Glomerular endothelial cell (primary cell): Measurements from ENCODE around the gene APCDD1L. TPM values are rescaled to one million over a fixed set of nuclear protein-coding genes. Genes with fewer than 3 reads are reported as not detected.
"Not testable (repeated sequence)": the region's sequence is repeated elsewhere in the genome, so short reads cannot be mapped to it uniquely, and the experiment has no call there.

ENCODE experiments used
- DNase-seq: peaks from one replicate; pipeline ENCODE4 v3.0.0-alpha.2; 2011; ENCODE audit warnings: low read depth, low spot score; ENCODE audit errors: extremely low read depth
- total RNA-seq: library from RNA; depleted of rRNA; stranded (reverse); fragments of >200 nt; gene quantifications from 2 replicates; pipeline ENCODE4 v1.2.3, GENCODE V29; 2015

Gene APCDD1L
- total RNA-seq, 1 donor from 2014 or later, result 4.2 TPM

DNA sequence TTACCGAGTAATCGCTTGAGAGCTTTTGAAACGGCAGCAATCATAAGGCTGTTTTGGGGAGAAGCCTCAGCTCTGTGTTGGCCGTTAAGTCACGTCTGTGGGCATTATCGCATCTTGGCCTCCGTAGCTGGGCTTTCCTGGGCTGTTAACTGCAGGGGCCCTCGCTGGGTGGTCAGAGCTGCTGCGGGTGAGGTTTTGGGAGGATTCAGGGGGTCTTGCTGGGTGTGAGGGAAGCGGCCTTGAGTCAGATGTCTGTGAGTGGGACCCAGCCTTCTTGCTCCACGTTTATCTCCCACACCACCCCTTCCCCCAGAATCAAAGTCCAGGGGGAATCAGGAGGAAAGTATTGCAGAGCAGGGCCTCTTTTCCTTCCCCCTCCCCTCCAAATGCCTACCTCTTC is 3.2 kb upstream of the APCDD1L start:
- no peak for DNase-seq

DNA sequence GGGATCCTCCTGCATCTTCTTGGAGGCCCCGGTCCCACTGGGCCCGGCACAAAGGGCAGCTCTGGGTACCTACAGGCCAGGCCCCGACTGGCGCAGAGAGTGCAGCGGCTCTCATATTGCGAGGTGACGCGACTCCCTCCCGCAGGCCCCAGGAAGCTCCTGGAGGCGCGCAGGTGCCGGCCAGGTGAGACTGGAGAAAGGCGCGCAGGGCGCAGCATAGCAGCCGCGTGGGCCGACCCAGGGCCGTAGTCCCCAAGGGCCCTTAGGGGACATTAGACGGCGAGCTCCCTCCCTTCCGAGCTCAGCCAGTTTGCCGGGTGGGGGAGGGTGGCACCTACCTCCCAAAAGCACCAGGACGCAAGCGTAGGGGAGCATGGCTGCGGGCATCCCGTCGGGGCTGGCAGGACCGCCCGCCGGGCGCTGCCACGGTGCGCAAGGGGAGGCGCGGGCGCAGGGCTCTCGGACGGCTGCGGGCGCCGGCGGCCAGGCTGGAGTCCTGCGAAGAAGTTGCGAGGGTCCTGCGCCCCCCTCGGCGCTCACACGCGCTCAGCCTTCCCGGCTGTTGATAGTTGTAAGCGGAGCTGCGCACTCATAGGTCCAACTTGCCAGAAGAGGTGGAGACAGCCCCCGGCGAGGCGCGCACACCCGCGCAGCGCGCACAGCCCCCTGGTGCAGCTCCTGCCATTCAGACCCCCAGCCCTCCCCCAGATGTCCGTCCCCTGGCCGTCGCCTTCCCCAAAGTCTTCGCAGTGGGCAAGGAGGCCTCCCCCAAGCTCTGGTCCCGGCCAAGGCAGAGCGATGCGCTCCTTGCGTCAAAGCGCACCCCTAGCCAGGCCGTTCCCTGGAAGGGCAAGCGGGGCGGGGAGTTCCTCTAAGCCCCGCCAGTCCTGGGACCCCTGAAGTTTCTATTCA is 622 bp downstream of the APCDD1L start:
- DNase-seq, result no peak

DNA sequence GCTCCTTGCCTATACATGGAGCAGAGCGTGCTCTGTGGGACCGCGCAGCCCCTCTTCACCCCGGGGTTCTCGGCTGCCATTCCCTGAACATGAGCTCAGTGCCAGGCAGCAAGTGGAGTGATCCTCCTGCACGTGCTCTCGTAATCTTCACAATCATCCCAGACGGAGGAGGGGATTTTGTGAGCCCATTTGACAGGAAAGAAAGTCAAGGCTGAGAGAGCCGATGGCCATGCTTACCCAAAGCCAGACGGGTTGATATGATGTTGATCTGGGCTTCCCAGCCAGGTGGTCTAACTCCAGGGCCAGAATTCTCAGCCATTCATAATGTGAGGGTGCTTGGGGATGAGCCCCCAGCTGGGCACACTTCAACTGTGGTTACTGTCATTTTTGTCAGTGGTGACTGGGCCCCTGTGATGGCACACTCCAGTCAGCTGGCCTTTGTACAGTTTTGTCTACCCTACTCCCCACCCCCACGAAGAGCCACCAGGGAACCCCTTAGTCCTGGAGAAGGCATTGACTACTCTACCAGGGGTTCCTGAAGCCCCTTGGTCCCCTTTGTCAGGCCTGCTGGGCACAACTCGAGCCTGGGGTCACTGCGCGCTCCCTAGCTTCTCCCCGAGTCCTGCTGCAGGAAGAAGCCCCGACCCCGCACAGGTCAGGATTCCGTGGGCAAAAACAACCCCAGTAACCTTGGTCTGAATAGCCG is 1.5 kb downstream of the APCDD1L start:
- DNase-seq, result no peak

DNA sequence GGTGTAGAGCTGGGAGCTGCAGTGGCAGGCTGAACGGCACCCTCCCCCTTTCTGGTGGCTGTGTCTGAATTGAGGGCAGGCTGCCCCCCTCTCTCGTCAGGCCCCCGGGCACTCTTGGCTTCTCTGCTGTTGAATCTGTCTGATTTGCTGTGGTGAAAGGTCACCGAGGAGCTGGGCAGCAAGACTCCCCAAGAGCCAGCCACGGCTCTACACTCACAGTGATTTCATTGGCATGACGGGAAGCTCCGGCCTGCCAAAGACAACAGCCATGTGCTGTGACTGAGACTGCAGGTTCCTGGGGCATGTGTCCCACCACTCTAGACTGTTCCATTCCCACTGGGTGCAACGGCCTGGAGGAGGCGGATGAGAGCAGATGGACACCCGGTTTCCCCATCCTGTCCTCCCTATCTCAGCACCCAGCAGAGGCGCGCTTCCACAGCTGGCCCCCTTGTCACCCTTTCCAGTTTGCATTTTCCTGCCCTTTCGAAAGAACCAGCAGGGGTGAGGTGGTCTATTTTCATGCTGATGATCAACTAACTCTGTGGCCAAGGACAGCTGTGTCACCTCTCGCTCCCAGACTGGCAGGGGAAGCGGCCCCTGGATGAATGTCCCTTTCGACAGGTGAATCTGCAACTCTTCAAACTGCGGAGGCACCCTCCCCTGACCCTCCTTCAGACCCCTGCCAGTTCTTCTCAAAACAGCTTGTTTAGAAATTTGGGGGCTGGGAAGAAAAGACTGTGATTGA is 2.2 kb downstream of the APCDD1L start:
- no peak for DNase-seq

DNA sequence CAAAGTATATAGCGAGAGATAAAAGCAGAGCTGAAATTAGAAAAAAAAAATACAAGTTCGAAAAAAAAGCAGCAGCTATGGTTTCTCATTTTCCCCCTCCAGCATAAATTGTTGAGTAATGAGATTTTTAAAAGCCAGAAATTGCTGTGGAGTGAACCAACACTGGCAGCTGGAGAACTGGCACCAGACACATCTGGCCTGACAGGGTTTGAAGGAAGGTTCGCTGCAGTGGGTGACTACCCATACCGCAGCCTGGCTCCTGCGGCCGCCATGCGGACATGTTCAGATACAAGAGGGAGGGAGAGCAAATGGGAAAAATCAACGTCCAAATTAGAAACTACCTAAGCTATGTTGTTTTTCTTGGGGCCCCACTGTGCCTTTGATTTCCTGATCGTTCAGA is 3.3 kb downstream of the APCDD1L start:
- DNase-seq, result no peak

DNA sequence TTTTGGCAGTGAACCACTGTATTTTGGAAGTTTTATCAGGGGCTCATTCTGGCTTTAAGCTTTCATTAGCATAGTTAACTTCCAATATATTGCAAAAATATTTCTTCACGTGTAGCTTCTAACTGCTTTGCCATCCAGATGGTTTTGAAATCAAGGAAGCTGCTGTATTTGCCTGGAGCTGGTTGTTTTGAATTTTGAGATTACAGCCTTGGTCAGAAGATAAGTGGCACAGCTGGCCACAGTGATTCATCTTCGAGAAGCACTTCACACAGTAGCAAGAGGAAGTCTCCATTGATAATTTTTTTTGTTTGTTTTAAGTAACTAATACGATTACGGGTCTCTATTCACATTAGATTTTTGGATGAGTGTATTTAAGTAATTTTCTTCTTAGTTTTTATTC is 3.8 kb downstream of the APCDD1L start:
- no peak for DNase-seq

DNA sequence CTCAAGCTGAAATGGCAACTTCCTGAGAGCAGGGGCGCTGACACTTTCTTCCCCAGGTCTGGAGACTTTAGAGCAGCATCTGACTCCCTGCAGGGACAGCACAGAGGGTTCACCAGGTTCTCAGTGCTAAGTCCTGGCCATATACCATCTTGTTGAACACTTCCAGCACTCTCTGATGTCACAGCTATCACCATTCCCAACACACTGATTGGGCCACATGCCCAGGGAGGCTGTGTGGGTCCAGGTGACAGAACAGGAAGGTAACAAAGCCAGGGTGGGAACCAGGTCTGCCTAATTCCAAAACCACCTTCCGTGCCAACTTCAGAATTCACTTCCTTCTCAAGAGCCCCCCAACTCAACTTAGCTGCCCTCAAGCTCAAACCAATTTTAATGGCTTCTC is 4.3 kb downstream of the APCDD1L start:
- no peak for DNase-seq

DNA sequence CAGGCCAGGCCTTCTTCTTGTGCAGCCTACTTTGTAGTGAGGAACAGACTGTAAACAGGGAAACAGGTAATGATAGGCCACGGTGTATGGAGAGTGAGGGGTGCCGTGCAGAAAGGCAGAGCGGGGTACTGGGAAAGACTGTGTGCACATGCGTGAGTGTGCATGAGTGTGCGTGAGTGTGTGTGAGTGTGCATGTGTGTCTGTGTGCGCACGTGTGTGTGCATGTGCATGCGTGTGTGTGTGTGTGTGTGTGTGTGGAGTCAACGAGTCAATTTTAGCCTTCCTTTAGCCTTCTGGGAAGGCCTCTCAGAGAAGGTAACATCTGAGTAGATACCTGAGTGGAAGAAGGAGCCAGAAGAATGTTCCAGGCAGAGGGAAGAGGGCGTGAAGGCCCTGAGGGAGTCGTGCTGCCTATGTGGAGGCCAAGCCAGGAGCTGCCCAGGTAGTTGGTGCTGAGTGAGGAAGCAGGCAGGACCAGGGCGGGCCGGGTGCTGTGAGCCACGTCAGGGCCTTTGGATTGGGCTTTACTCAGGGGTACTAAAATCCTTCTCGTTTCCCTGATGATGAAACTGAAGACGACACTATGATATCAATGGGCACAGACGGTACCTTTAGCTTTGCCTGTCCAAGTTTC is 6.3 kb downstream of the APCDD1L start:
- DNase-seq, result no peak

DNA sequence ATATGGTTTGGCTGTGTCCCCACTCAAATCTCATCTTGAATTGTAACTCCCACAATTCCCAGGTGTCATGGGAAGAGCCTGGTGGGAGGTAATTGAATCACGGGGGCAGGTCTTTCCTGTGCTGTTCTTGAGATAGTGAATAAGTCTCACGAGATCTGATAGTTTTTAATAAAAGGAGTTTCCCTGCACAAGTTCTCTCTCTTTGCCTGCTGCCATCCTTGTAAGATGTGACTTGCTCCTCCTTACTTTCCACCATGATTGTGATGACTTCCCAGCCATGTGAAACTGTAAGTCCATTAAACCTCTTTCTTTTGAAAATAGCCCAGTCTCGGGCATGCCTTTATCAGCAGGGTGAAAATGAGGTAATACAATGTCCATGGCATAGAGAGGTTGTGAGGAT is 8.2 kb downstream of the APCDD1L start:
- not testable (repeated sequence) for DNase-seq

DNA sequence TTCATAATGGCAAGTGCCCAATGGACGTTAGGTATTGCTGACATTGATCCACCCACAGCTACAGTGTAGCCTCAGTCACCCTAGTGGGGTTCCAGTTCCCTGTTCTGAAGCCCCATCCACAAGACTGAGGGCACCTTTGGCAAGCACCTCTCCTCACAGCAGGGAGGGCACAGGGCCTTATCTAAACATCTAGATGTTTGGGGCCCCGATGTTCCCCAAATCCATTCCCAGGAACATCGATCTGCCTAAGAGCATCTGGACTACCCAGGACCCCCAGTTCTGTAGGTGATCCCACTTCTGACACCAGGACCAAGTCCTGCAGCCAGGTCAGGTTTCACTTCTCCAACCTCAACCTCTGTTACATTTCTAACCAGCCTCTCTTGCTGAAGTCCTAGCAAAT is 10.6 kb downstream of the APCDD1L start:
- DNase-seq, result no peak

DNA sequence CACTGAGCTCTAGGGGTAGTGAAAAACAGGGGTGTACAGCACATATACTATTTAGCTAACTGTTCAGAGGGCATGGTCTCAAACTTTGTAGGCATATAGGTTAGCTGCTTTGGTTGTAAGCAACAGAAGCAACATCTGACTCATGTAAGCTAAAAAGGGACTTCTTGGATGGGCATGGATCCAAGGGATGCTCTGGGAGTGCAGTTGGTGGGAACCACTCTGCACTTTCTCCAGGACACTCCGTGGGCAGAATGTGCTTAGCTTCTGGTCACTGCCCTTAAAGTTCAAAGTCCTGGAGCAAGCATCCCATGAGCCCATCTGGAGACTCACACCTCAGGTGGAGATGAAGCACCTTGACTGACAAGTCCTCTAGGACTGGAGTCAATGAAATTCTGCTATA is 11.5 kb downstream of the APCDD1L start:
- no peak for DNase-seq

DNA sequence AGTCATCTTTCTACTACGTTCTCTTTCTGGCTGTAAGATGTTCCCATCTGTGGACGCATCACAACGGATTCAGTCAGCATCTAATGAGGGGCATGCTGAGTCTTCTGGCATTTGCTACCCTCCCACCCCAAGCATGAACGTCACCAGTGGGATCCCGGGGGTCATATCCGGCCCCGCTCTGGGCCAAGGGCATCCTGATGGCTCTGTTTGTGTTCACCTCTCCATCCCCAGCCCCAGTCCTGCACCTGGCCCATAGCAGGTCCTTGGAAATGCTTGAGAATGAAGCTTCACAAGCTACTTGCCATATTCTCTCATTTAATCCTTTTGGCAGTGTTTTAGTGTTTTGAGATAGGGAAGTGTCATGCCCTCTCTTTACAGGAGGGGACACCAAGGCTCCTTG is 14.9 kb downstream of the APCDD1L start:
- no peak for DNase-seq

DNA sequence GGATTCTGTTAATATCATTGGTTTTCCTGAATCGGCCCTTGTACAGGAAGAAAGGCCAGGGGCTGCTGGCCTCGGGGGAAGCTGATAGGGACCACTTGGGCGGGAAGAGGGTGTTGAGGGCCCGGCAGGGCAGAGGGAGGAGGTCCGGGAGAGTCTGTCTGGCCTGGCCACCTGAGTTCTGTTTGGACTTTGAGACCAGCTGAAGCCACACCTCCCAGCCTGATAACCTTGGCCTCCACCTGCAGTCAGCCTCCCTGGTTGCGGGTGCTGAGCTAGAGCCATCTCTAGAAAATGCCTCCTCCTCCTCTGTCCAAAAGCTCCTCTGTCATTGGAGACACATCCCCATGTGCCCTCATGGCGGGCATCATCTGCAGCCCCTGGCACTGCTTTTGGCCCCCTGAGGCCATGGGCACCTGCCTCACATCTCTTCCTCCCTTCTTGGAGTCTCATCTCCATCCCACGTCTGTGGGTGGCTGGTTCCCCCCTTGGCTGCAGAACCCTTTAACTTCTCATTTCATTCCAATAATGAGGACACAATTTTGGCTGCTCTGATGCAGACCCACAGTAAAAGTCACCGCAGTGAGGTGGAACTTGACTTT is 16.6 kb downstream of the APCDD1L start:
- DNase-seq, result no peak

DNA sequence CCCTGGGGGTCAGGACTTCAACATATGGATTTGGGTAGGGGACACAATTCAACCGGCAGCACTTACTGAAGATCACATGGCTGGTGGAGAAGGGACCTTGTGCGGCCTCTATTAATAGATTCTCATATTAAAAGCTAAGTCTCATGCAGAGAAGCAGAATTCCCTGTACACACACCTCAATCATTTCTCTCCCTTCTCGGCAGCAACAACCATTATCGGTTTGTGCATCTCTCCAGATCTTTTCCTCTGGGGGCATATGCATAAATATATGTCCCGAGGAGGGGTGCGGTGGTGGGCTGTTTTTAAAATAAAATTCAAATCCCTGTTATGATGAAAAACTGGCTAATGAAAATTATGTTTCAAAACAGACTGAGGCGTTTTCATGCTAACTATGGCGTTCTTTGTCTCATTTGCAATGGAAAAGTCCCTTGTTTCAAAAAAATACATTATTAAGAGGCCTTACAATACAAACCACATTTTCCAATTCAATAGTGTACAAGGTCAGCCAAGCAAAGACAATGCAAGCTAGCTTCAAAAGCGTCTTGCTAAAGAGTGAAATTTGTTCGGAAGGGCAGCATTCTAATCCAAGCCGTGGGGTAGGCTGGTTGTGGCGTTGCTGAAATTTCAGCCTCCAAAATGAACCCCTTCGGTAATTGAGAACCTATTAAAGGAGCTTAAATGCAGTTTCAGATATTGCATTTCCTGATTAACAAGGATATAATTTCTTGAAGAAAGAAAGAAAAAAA is 17.3 kb downstream of the APCDD1L start:
- DNase-seq, result no peak

DNA sequence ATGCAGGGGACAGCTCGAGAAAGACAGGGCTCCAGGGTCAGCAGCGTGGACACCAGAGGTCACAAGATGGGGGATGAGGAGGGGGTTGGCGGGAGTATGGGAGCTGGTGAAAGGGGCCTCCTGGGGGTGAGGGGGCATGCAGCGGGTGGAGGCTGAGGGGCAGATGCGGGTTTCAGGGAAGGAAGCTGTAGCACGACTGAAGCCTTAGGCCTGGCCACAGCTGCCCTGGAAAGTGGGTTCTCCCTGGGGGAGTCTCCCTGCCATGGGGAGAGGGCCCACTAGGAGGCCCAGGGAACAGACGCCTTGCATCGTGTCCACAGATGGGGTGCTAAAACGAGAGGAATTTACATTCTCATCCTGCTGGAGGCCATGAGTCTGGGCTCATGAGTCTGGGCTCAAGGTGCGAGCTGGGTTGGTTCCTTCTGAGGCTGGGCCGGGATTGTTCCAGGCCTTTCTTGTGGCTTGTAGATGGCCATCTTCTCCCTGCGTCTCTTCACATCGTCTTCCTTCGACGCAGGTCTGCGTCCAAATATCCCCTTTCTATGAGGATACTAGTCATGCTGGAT is 18.0 kb downstream of the APCDD1L start:
- DNase-seq, result no peak

DNA sequence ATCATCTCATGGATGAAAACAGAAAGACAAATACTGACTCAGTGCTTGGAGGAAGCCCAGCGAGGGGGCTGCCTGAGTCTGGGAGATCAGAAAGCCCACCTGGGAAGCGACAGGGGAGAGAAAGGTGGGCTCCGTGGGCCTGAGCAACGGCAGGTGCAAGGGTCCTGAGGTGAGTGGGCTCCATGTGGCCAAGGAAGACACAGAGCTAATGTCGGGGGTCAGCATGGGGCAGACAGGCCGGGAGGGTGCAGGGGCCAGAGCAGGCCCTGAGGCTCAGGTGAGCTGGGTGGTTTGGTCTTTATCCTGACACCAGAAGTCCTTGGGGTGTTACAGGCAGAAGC is 18.8 kb downstream of the APCDD1L start:
- no peak for DNase-seq

DNA sequence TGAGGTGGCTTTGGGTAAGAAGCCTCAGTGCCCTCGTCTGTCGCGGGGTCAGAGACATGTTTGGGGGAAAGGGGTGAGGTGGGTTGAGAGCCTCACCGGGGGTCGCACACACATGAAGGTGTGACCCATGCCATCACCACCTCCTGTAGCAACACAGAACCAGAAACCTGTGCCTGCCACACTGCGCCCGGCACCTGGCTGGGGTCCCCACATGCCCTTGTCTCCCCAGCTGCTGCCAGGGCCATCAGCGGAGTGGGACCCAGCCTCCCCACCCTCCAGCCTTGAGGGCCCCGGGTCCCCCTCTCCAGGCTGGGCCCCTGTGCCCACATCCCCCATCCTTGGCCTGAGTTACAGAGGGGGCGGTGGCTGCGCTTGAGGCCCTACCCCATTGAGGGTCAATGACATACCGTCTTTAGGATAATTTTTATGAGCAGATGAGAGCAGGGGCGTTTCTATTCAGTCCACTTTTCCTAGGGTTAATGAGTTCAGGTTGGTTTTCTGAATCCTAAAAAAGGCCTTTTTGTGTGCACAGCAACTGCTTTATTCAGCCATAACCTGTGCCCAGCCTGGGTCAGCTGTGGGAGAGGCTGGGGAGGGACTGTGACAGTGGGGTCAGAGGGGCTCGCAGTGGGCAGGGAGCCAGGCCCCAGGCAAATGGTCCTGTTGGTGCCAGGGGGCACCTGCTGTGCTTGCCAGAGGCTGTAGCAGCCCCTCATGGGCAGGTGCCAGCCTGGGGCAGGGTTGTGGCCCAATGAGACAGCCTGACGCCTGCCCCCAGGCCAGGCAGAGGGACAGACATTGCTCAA is 19.4 kb downstream of the APCDD1L start:
- DNase-seq, result no peak

DNA sequence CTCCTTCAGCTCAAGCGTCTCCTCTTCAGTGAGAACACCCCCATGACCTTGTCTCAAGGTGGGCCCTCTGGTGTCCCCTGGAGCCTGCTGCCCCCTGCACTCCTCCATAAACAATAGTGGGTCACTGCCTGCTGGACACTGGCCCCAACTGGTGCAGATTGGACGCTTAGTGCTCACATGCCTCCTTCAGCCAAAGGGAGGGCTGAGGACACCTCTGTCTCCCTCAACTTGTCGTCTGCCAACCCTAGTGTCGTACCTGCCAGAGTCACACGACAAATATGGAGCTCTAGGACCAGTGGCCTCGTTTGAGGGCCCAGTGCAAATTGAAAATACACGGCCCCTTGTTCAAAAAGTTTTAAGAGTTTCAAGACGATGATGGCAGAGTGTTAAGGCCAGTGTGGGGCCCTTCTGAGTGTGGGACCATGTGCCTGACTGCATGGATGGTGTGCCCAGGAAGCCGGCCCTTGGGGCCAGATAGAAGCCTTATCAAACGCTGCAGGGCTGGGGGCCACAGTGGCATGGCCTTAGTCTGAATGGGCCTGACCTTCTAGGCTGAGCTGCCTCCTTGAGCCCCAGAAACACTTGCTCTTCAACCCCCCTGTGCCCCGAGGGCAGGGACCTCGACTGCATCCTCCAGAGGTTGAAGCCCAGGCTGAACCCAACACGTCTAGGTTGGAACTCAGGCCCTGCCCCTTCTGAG is 20.1 kb downstream of the APCDD1L start:
- no peak for DNase-seq
